Cardiac muscle cell (in vitro differentiated cells and primary cell): ENCODE results near the gene PTGDS. TPM values are rescaled to one million over a fixed set of nuclear protein-coding genes. Genes with fewer than 3 reads are reported as not detected.

Source experiments
- DNase-seq, 2 donors: peaks; one replicate each; pipeline versions ENCODE4 v3.0.0 to v3.0.0-alpha.2; 2010 to 2017; ENCODE audit warnings: low read depth in 1 of 2, low spot score in 1 of 2
- H3K27ac ChIP-seq: fragments of 200-600 bp; sonication (generic); 2 replicates; pipeline ENCODE4 v1.5.1; 2016
- H3K27me3 ChIP-seq: fragments of 200-600 bp; sonication (generic); 2 replicates; pipeline ENCODE4 v1.6.0; 2016; ENCODE audit warnings: control low read depth
- H3K36me3 ChIP-seq: fragments of 200-600 bp; sonication (generic); 2 replicates; pipeline ENCODE4 v1.5.1; 2016; ENCODE audit warnings: control low read depth
- H3K4me1 ChIP-seq: fragments of 200-600 bp; sonication (generic); 2 replicates; pipeline ENCODE4 v1.8.1; 2017; ENCODE audit warnings: low read depth, mild to moderate bottlenecking, mixed run types
- H3K4me3 ChIP-seq: fragments of 200-600 bp; sonication (generic); 2 replicates; pipeline ENCODE4 v1.5.1; 2016; ENCODE audit warnings: mild to moderate bottlenecking
- H3K9me3 ChIP-seq: fragments of 200-600 bp; sonication (generic); 2 replicates; pipeline ENCODE4 v1.5.1; 2017; ENCODE audit warnings: low read depth, mild to moderate bottlenecking, control low read depth
- CTCF ChIP-seq: IDR thresholded peaks from 2 replicates; pipeline ENCODE4 v1.5.1; 2012; ENCODE audit warnings: low read depth, mild to moderate bottlenecking, low read length
- polyA plus RNA-seq: library from polyadenylated mRNA; unstranded; fragments of >200 nt; fragmentation: Nextera tagmentation; extraction: Ambion mirVana; gene quantifications from 2 replicates; pipeline ENCODE4 v1.2.1, GENCODE V29; 2016
- total RNA-seq: library from RNA; depleted of rRNA; stranded (reverse); fragments of >200 nt; gene quantifications from 2 replicates; pipeline ENCODE4 v1.2.3, GENCODE V29; 2016

Gene PTGDS
- total and polyA plus RNA-seq, 2 experiments from 2014 or later: 3.4 to 3.9 TPM

- no peak for TF ChIP-seq CTCF
- H3K4me3 ChIP-seq: no peak overlapping the region
- H3K36me3 ChIP-seq: no peaks in the 10 kb centered on the region
- H3K9me3 ChIP-seq: no peaks in the 10 kb centered on the region
- peaks cover 4% of the 10 kb centered on the region for H3K4me1 ChIP-seq
- no peak overlapping the region for H3K27ac ChIP-seq
- DNase-seq: no peak
- H3K27me3 ChIP-seq: no peaks in the 10 kb centered on the region
These were observed 13.1 kb upstream of the PTGDS start for GRCh38 chr9:136964171-136964689.

DNA sequence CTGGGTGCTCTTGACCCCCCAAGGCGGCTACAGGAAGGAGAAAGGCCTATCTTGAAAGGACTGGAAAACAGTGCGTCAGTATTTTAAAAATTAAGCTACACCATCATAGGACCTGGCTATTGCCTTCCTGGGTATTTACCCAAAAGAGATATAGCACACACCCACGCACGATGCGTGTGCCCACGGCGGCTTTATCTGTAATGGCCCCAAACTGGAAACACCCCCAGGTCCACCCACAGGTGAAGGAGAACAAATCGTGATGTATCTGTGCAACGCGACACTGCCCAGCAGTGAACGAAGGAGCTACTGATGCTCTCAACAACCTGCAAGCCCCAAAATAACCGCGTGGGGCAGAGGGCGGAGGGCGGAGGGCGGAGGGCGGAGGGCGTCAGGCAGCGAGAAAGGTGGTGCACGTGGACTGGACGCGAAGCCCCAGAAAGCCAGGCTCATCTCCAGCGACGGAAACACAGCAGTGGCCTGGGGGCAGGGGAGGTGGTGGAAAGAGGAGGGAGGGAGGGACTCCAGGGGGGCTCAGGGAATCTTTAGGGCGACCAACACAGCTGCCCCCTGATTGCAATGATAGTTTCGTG lies 12.4 kb upstream of the PTGDS start:
- H3K36me3 ChIP-seq: no peaks in the 10 kb centered on the region
- no peaks in the 10 kb centered on the region for H3K9me3 ChIP-seq
- H3K27me3 ChIP-seq: no peaks in the 10 kb centered on the region
- TF ChIP-seq CTCF: no peak
- peaks cover 4% of the 10 kb centered on the region for H3K4me1 ChIP-seq
- no peak for DNase-seq
- no peak overlapping the region for H3K27ac ChIP-seq
- no peak overlapping the region for H3K4me3 ChIP-seq

- H3K36me3 ChIP-seq: no peaks in the 10 kb centered on the region
- H3K27me3 ChIP-seq: no peaks in the 10 kb centered on the region
- H3K27ac ChIP-seq: no peak overlapping the region
- DNase-seq: no peak
- TF ChIP-seq CTCF: no peak
- no peak overlapping the region for H3K4me3 ChIP-seq
- peaks cover 4% of the 10 kb centered on the region for H3K4me1 ChIP-seq
- H3K9me3 ChIP-seq: no peaks in the 10 kb centered on the region
These were observed 11.4 kb upstream of the PTGDS start for GRCh38 chr9:136965771-136966484.

DNA sequence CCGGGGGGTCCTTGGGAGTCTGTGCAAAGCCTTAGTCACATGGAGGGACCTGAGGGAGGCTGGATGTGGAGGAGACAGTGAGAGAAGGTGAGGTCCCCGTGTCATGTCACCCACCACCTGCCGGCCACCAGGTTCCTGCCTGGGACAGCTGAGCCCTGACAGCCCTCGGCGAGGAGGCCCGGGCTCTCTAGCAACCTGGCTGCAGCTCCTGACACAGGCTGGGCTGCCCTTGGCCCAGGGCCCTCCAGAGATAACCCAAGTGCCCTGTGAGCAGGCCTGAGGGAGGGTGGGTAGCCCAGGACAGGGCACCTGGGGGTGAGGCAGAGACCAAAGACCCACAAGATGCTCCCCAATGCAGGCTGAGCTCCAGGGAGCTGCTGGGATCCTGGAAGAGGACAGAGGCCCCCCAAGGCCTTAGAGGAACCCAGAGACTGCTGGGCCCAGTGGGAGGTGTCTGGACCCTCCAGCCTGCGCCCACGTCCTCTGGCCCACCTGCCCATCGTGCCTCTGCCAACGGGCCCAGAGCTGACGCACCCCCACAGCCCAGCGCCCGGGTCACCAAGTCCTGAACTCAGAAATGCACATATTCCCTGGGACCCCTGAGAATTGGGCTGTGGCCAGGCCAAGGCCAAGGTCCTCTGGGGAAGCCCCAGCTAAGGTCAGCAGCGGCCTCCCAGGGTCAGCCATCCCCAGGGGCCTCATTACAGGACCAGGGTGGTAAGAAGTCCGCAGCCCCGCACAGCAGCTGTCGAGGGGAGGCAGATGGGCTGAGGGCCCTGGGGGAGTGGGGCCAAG lies 8.8 kb upstream of the PTGDS start:
- Histone ChIP-seq H3K9me3 (no peaks in the 10 kb centered on the region), H3K27ac (no peak overlapping the region), H3K4me1 (peaks cover 4% of the 10 kb centered on the region), H3K36me3 (no peaks in the 10 kb centered on the region), H3K27me3 (no peaks in the 10 kb centered on the region), H3K4me3 (no peak overlapping the region)
- DNase-seq: no peak
- no peak for TF ChIP-seq CTCF

DNA sequence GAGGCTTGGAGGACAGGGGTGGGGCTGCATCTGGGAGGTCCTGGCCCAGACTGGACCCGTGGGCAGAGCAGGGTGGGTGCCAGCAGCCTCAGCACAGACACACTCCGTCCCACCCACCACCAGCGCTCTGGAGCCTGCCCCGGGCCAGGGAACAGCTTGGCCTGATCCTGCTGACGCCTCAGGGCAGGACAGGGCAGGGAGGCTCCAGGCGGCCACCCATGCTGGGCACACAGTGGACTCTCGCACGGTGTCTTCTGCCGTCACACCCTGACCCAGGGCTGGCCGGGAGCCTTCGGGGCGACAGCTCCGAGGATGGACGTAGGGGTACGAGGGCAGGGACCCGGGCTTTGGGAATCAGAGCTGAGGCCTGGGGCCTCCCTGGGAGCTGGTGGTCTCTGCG lies 8.2 kb upstream of the PTGDS start:
- H3K27ac ChIP-seq: no peak overlapping the region
- H3K36me3 ChIP-seq: no peaks in the 10 kb centered on the region
- H3K9me3 ChIP-seq: no peaks in the 10 kb centered on the region
- no peak for TF ChIP-seq CTCF
- no peaks in the 10 kb centered on the region for H3K27me3 ChIP-seq
- no peak for DNase-seq
- H3K4me1 ChIP-seq: peaks cover 4% of the 10 kb centered on the region
- H3K4me3 ChIP-seq: no peak overlapping the region
